AG09309 (cell line): ENCODE data around the gene CHMP3.
"Not testable (repeated sequence)": the region's sequence is repeated elsewhere in the genome, so short reads cannot be mapped to it uniquely, and the experiment has no call there.

ENCODE experiments used
- DNase-seq: peaks from one replicate; pipeline ENCODE4 v3.0.0-alpha.2; 2010; ENCODE audit warnings: low read depth
- H3K4me3 ChIP-seq: 2 replicates; pipeline ENCODE4 v1.5.1; 2011; ENCODE audit warnings: mild to moderate bottlenecking, low read depth, low read length, moderate library complexity; ENCODE audit not compliant: control insufficient read depth
- CTCF ChIP-seq: IDR thresholded peaks from 2 replicates; pipeline ENCODE4 v1.5.1; 2011; ENCODE audit warnings: mild to moderate bottlenecking, low read depth, low read length, inconsistent platforms; ENCODE audit not compliant: insufficient read depth, control insufficient read depth; ENCODE audit errors: missing control alignments

The CHMP3 gene

GRCh38 chr2:86566821-86567190 is 3.6 kb upstream of the CHMP3 start:
- no peak overlapping the region for H3K4me3 ChIP-seq
- DNase-seq, result no peak
- TF ChIP-seq CTCF, result no peak

- TF ChIP-seq CTCF, result no peak
- DNase-seq, result no peak
- no peak overlapping the region for H3K4me3 ChIP-seq
Observed at GRCh38 chr2:86566158-86566820, 3.0 kb upstream of the CHMP3 start.

- DNase-seq, result no peak
- H3K4me3 ChIP-seq, result peak overlapping the region; percentile 89
- TF ChIP-seq CTCF, result no peak
Observed at GRCh38 chr2:86563650-86564061, 413 bp upstream of the CHMP3 start.

GRCh38 chr2:86562485-86562921 is 740 bp downstream of the CHMP3 start:
- no peak for DNase-seq
- no peak for TF ChIP-seq CTCF
- peak overlapping the region; percentile 89 for H3K4me3 ChIP-seq

GRCh38 chr2:86557836-86558235 is 5.4 kb downstream of the CHMP3 start:
- DNase-seq, result no peak
- TF ChIP-seq CTCF, result no peak

GRCh38 chr2:86556508-86556907 is 6.7 kb downstream of the CHMP3 start:
- H3K4me3 ChIP-seq, result no peak overlapping the region
- DNase-seq, result no peak
- TF ChIP-seq CTCF, result no peak

More at GRCh38 chr2:86557836-86558235, 5.4 kb downstream of the CHMP3 start:
- H3K4me3 ChIP-seq, result no peak overlapping the region

- no peak overlapping the region for H3K4me3 ChIP-seq
- TF ChIP-seq CTCF, result no peak
- DNase-seq, result no peak
Observed at GRCh38 chr2:86552889-86553288, 10.4 kb downstream of the CHMP3 start.

GRCh38 chr2:86549963-86550725 is 13.1 kb downstream of the CHMP3 start:
- DNase-seq, H3K4me3 ChIP-seq: not testable (repeated sequence)

- H3K4me3 ChIP-seq, DNase-seq: not testable (repeated sequence)
Observed at GRCh38 chr2:86549440-86549839, 13.8 kb downstream of the CHMP3 start.

GRCh38 chr2:86548913-86549396 is 14.3 kb downstream of the CHMP3 start:
- not testable (repeated sequence) for H3K4me3 ChIP-seq, DNase-seq
